ENCODE results near the gene ACOXL.
"Not testable (repeated sequence)": the region's sequence is repeated elsewhere in the genome, so short reads cannot be mapped to it uniquely, and the experiment has no call there.

The ACOXL gene

GRCh38 chr2:111072220-111072871 is 340.0 kb downstream of the ACOXL start:
- peak; percentile 64 for DNase-seq

GRCh38 chr2:111082659-111083058 is 350.3 kb downstream of the ACOXL start:
- DNase-seq, result not testable (repeated sequence)

- DNase-seq, result no peak
Measured at GRCh38 chr2:111091811-111092211, 359.4 kb downstream of the ACOXL start.

GRCh38 chr2:111094691-111095090 is 362.3 kb downstream of the ACOXL start:
- DNase-seq, result no peak

GRCh38 chr2:111095434-111095833 is 363.1 kb downstream of the ACOXL start:
- no peak for DNase-seq

- no peak for DNase-seq
Measured at GRCh38 chr2:111099402-111099801, 367.0 kb downstream of the ACOXL start.

GRCh38 chr2:111100087-111100764 is 367.9 kb downstream of the ACOXL start:
- DNase-seq, result no peak

GRCh38 chr2:111100765-111101162 is 368.4 kb downstream of the ACOXL start:
- DNase-seq, result no peak

GRCh38 chr2:111101592-111101991 is 369.2 kb downstream of the ACOXL start:
- DNase-seq, result no peak

GRCh38 chr2:111102216-111102615 is 369.8 kb downstream of the ACOXL start:
- DNase-seq, result no peak

GRCh38 chr2:111105926-111106325 is 373.6 kb downstream of the ACOXL start:
- no peak for DNase-seq

- DNase-seq, result no peak
Measured at GRCh38 chr2:111106706-111107105, 374.3 kb downstream of the ACOXL start.

GRCh38 chr2:111108745-111109271 is 376.4 kb downstream of the ACOXL start:
- DNase-seq, result no peak

GRCh38 chr2:111111101-111111755 is 378.9 kb downstream of the ACOXL start:
- DNase-seq, result no peak

- no peak for DNase-seq
Measured at GRCh38 chr2:111113838-111114237, 381.5 kb downstream of the ACOXL start.

GRCh38 chr2:111116011-111116746 is 383.8 kb downstream of the ACOXL start:
- no peak for DNase-seq

GRCh38 chr2:111116843-111117597 is 384.6 kb downstream of the ACOXL start:
- peak; percentile 60 for DNase-seq

GRCh38 chr2:111117598-111118480 is 385.5 kb downstream of the ACOXL start:
- DNase-seq, result no peak

GRCh38 chr2:111118481-111118980 is 386.2 kb downstream of the ACOXL start:
- DNase-seq, result no peak

- DNase-seq, result no peak
Measured at GRCh38 chr2:111118981-111119821, 386.8 kb downstream of the ACOXL start.

All from amniotic stem cell (primary cell).